ENCODE results near the gene E2F4.

The E2F4 gene

GRCh38 chr16:67211674-67212073 lies 19.7 kb downstream of the E2F4 start:
- DNase-seq = no peak

- DNase-seq = no peak
Measured at GRCh38 chr16:67212766-67213165, 20.8 kb downstream of the E2F4 start.

- no peak for DNase-seq
Measured at GRCh38 chr16:67213197-67214019, 21.5 kb downstream of the E2F4 start.

GRCh38 chr16:67215706-67216105 lies 23.8 kb downstream of the E2F4 start:
- no peak for DNase-seq

GRCh38 chr16:67216612-67217490 lies 24.9 kb downstream of the E2F4 start:
- DNase-seq = no peak

- DNase-seq = no peak
Measured at GRCh38 chr16:67223992-67224391, 32.0 kb downstream of the E2F4 start.

GRCh38 chr16:67226295-67226803 lies 34.4 kb downstream of the E2F4 start:
- no peak for DNase-seq

GRCh38 chr16:67226804-67227566 lies 35.0 kb downstream of the E2F4 start, which contains the start of gene TMEM208:
TSS of gene TMEM208 (plus strand) at chr16:67227130. CDS start at chr16:67227219, 89 bp downstream.
- DNase-seq = peak; percentile 100

- DNase-seq = no peak
Measured at GRCh38 chr16:67227567-67227921, 35.6 kb downstream of the E2F4 start.

- no peak for DNase-seq
Measured at GRCh38 chr16:67228034-67228785, 36.3 kb downstream of the E2F4 start.

- DNase-seq = no peak
Measured at GRCh38 chr16:67228905-67229304, 37.0 kb downstream of the E2F4 start.

GRCh38 chr16:67229906-67230808 lies 38.2 kb downstream of the E2F4 start:
- DNase-seq = no peak

GRCh38 chr16:67230809-67231660 lies 39.1 kb downstream of the E2F4 start:
- DNase-seq = no peak

GRCh38 chr16:67233596-67233995 lies 41.6 kb downstream of the E2F4 start:
- DNase-seq = no peak

GRCh38 chr16:67234180-67234597 lies 42.2 kb downstream of the E2F4 start:
- no peak for DNase-seq

GRCh38 chr16:67235816-67236562 lies 44.0 kb downstream of the E2F4 start:
- peak; percentile 77 for DNase-seq

GRCh38 chr16:67236563-67237395 lies 44.8 kb downstream of the E2F4 start:
- peak; percentile 90 for DNase-seq
